ENCODE data around the gene PHACTR4.

DNA sequence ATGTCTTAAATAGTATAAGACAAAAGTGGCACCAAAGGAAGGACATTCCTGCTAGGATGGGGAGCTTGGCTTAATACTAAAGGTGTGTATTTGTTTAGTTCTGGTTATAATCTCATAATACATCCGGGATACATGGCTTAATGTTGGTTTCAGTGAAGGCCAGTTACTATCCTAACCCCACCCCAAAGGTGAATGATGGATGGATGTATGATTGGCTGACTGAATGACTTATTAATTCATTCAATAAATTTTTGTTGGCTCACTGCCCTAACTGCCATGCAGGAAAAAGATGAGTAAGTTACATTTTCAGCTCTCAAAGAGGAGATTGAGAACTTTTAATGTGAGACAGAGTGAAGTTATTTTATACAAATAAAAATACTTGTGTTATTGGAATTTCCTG lies 52.2 kb downstream of the PHACTR4 start:
- TF ChIP-seq POLR2A (IDR thresholded peaks at IDR 0.05), result no peak
- TF ChIP-seq, protein P1, sequence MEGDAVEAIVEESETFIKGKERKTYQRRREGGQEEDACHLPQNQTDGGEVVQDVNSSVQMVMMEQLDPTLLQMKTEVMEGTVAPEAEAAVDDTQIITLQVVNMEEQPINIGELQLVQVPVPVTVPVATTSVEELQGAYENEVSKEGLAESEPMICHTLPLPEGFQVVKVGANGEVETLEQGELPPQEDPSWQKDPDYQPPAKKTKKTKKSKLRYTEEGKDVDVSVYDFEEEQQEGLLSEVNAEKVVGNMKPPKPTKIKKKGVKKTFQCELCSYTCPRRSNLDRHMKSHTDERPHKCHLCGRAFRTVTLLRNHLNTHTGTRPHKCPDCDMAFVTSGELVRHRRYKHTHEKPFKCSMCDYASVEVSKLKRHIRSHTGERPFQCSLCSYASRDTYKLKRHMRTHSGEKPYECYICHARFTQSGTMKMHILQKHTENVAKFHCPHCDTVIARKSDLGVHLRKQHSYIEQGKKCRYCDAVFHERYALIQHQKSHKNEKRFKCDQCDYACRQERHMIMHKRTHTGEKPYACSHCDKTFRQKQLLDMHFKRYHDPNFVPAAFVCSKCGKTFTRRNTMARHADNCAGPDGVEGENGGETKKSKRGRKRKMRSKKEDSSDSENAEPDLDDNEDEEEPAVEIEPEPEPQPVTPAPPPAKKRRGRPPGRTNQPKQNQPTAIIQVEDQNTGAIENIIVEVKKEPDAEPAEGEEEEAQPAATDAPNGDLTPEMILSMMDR (IDR thresholded peaks at IDR 0.05 in 4 of 5, conservative IDR thresholded peaks at IDR 0.05 in 1 of 5), result no peak

Measured in gastrocnemius medialis (tissue), 4 donors.